Gastrocnemius medialis (tissue), 4 donors: Measurements from ENCODE around the gene MYL3.
A peak's percentile ranks its signal among the peaks of the same experiment; 100 is the strongest.

ENCODE experiments used
- CTCF ChIP-seq, 5 experiments: fragments of 450-650 bp in 3 of 5; fragments of 200-600 bp in 2 of 5; sonication (generic) in 2 of 5; IDR thresholded peaks in 4 of 5; conservative IDR thresholded peaks in 1 of 5; 1 replicate in 4 of 5; 2 replicates in 1 of 5; pipeline ENCODE4 v1.5.1; 2016 to 2019; ENCODE audit warnings: antibody characterized with exemption in 5 of 5, mild to moderate bottlenecking in 3 of 5, moderate library complexity in 3 of 5
- POLR2A ChIP-seq, 2 donors: fragments of 450-650 bp; IDR thresholded peaks; one replicate each; pipeline ENCODE4 v1.6.1; 2017; ENCODE audit warnings: antibody characterized with exemption in 2 of 2, mild to moderate bottlenecking in 2 of 2, moderate library complexity in 2 of 2

GRCh38 chr3:46865031-46865507, 1.8 kb upstream of the MYL3 start:
- TF ChIP-seq CTCF (IDR thresholded peaks at IDR 0.05 in 4 of 5, conservative IDR thresholded peaks at IDR 0.05 in 1 of 5): no peak
- TF ChIP-seq POLR2A (IDR thresholded peaks at IDR 0.05): peak in 1 of 2 donors; percentile 39
